Raji (cell line): ENCODE measurements around the gene RELN.

Experiments
- POLR2A ChIP-seq: IDR thresholded peaks from 2 replicates; pipeline ENCODE4 v1.6.1; 2011; ENCODE audit warnings: low read depth, low read length, control low read depth; ENCODE audit not compliant: insufficient read depth

The RELN gene

GRCh38 chr7:103687951-103688350 lies 301.5 kb downstream of the RELN start:
- no peak for TF ChIP-seq POLR2A

DNA sequence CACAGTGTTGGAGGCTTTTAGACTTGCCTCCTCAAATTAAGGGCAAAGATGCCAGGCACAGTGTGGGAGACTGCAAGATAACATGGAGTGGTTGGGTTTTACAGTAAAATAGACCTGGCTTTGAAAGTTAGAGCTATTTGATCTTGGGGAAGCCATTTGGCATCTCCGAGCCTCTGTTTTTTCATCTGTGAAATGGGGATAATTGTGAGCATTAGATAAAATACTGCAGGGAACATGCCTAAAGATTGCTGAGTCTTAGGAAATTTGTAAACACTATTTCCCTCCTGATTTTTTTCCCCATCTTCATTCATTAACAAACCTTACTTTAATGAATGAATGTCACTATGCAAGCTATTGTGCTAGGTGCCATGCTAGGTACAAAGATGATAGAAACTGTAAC lies 302.2 kb downstream of the RELN start:
- no peak for TF ChIP-seq POLR2A

- TF ChIP-seq POLR2A = no peak
These were observed 302.7 kb downstream of the RELN start for GRCh38 chr7:103686763-103687162.

DNA sequence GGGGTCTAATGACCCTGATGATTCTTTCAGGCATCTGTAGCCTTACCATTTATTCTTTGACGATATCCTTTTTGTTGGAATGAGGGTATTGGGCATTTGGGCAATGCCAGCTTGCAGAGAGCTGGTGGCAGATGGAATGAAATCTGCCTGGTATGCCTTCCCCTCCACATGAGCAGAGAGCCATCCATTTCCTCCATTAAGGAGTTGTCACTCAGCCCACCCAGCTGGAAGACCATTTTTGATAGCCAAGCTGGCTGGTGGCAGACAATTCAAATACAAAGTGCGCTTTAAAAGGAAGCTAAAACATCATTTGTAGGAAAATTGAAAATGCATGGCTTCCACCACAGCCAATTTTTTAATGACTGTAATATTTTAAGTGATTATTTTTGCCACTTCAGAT lies 303.4 kb downstream of the RELN start:
- TF ChIP-seq POLR2A = no peak

- no peak for TF ChIP-seq POLR2A
These were observed 303.8 kb downstream of the RELN start for GRCh38 chr7:103685646-103686045.

- no peak for TF ChIP-seq POLR2A
These were observed 306.1 kb downstream of the RELN start for GRCh38 chr7:103683348-103683747.

DNA sequence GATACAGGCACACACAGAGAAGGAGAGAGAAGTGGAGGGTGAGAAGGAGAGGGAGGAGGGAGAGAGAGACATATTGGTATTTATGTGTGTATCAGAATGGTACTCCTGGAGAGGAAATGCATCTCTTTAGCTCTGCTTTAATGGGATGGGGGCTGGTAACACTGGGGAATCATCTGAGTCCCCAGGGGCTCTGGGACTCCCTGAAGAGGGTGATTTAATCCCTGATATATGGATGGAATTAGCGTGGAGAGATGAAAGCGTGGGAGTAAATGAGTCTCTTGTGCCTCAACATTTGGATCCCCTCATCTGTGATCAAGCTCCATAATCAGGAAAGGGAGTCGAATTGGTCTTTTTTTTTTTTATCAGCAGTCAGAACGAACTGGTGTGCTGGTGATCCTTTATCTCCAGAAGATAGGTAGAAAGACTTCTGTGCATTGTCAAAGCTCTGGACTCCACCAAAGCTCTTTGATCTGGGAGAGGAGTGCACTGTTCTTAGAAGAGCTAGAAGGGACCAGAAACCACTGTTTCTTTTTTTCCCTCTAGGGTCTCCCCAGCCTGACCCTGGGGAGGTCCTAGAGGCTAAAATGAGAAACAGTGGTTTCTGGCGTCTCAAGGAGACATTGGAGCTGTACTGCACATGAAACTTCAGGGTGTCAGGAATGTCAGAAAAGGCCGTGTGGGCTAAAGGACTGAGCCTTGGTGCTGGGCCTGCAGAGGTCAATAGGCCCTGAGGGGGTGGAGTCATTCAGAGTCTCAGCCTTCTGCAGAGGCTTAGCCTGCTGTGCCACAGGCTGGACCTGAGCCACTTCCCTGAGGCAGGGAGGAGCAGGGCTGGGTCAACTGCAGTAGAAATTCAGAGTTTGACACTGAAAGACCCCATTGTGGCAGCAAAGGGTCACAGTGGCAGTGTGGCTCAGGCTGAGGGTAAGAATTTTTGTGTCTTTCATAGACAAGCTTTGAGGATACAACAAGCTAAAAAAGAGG lies 309.0 kb downstream of the RELN start:
- TF ChIP-seq POLR2A = no peak

DNA sequence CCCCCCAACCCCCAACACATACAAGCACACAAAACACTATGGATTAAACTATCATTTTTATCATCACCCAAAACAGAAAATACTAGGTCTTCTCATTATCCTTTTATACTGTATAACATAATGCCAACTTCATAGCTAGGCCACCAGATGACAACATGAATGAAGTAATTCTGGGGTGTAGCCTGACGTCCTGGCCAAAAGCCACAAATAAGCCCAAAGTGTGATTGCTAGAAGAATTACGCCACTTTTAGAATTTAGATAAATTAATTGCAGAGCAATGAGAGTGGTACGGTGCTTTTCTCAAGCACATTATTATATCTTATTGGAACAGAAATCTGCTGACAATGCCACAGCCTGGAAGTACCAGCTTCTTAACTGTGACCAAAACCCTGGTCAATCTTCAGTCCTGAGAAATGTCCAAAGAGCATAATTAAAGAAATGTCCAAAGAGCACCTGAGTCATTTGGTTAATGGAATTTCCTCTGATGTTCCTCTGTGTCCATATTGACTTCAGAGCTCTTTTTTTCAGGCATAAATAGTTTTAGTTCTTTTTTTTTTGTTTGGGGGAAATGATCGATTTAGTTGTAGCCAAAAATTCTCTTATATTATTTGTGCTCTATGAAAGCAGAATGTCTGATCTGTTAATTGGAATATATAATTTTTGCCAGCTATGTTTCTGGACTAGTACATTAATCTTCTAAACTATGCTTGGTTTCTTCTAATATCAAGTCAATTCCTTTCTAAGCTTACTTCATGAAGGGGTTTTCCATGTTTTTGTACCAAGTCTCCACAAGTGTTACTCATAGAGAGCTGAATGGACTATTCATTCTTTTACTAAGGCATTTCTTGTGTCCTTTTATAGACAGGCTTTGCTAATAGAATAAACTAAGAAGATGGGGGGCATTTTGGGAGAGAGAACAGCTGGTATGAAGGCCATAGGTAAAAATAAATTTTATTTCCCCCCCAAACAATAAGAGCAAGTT lies 310.0 kb downstream of the RELN start:
- no peak for TF ChIP-seq POLR2A

GRCh38 chr7:103668279-103668941 lies 321.0 kb downstream of the RELN start:
- TF ChIP-seq POLR2A = no peak

DNA sequence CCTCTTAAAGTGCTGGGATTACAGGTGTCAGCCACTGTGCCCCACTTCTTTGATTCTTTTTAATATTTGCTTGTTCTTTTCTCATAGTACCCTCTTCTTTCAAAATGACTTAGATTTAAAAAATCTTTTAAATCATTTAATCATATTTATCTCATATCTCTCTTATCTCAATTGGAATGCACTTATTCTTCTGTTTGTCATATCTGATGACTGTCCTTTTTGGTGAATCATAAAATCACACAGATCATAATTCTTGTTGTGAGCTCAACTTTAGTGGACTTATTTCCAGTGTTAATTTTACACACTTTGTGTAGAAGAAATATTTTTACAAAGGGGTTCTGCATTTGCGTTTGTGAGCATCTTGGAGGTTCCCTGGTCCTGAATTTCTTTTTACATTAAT lies 323.1 kb downstream of the RELN start:
- no peak for TF ChIP-seq POLR2A

GRCh38 chr7:103664577-103664976 lies 324.9 kb downstream of the RELN start:
- no peak for TF ChIP-seq POLR2A

DNA sequence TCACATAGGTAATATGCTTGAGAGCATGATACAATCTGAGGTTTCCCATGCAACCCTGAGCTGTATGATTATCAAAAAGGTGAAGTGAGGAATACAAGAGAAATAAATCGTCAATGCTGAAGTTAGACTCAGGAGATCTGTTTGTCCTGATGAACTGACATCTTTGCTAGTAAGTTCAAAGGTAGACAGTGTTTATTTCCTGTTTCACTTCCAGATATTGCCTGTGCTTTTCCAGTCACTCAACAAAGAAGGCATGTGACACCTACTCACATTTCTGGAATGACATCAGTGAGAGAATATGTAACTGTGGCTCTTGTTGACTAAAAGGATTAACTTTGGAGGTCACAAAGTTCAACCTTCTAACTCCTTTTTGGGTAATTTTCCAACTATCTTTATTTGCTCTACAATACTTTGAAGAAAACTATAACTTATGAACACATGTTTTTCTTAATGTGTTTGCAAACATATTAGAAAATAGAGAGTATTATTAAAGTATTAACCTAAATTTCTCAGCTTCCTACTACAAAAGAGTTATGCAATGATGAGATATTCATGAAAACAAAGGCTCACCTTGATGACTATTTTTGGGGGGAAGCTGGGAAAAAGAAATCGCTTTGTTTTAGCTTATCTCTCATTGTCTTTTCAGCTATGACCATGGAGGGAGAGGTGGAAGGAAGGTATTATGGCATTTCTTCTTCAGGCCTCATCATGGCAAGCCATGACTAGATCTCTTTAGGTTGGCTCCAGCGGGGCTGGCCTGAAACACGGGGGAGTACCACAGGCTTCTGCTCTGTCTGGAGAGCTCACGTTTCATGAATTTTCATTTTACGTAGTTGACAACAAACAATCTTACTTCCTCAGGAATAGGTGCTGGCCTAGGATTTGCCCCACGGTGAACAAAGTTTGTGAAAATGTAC lies 328.7 kb downstream of the RELN start:
- TF ChIP-seq POLR2A = no peak

- TF ChIP-seq POLR2A = no peak
These were observed 331.1 kb downstream of the RELN start for GRCh38 chr7:103658055-103659005.
